Caki2 (cell line): Measurements from ENCODE around the gene NEK5. TPM values are rescaled to one million over a fixed set of nuclear protein-coding genes. Genes with fewer than 3 reads are reported as not detected.

Experiments used
- DNase-seq: peaks from one replicate; pipeline ENCODE4 v3.0.0-alpha.2; 2015; ENCODE audit warnings: low read depth
- in situ Hi-C: cut with HindIII; loops from 2 replicates; pipeline ENCODE4 v1.10.0; 2016; ENCODE audit warnings: low sequenced_read_pairs, low pct_unique_long_range_greater_than_20kb, mixed read lengths
- total RNA-seq: library from RNA; depleted of rRNA; stranded (reverse); fragments of >200 nt; shearing (Covaris generic); gene quantifications from 2 replicates; pipeline ENCODE4 v1.2.3, GENCODE V29; 2014; ENCODE audit warnings: low replicate concordance

The NEK5 gene
- total RNA-seq, 1 experiment from 2014 or later: 0.07 TPM

GRCh38 chr13:52027832-52028231 lies 101.0 kb downstream of the NEK5 start:
- DNase-seq: no peak
- in situ Hi-C loops: no loop called here

- DNase-seq: no peak
- in situ Hi-C loops: no loop called here
Observed at GRCh38 chr13:52026246-52026626, 102.6 kb downstream of the NEK5 start.

GRCh38 chr13:52025475-52026245 lies 103.2 kb downstream of the NEK5 start:
- DNase-seq: no peak
- in situ Hi-C loops: no loop called here

GRCh38 chr13:52024481-52024880 lies 104.4 kb downstream of the NEK5 start, which contains the start of gene UTP14C:
Gene UTP14C (plus strand): TSS chr13:52024691. CDS start chr13:52028805, 4,114 bp downstream.
- DNase-seq: no peak
- in situ Hi-C loops: no loop called here

- DNase-seq: no peak
- in situ Hi-C loops: no loop called here
Observed at GRCh38 chr13:52022356-52022755, 106.5 kb downstream of the NEK5 start.

GRCh38 chr13:52020191-52020590 lies 108.7 kb downstream of the NEK5 start:
- no peak for DNase-seq
- in situ Hi-C loops: no loop called here

GRCh38 chr13:52016296-52016695 lies 112.6 kb downstream of the NEK5 start:
- in situ Hi-C loops: no loop called here
- DNase-seq: no peak

GRCh38 chr13:52012512-52012836 lies 116.4 kb downstream of the NEK5 start:
- in situ Hi-C loops: no loop called here

GRCh38 chr13:52011632-52012511 lies 117.0 kb downstream of the NEK5 start, which contains the start of gene ALG11:
Gene ALG11 (plus strand): TSS chr13:52012398. CDS start chr13:52012419, 21 bp downstream.
- DNase-seq: peak; percentile 94
- in situ Hi-C loops: no loop called here

More at GRCh38 chr13:52012512-52012836, 116.4 kb downstream of the NEK5 start:
- DNase-seq: no peak

GRCh38 chr13:52010890-52011631 lies 117.8 kb downstream of the NEK5 start, which contains the start of gene ATP7B:
Gene ATP7B (minus strand): TSS chr13:52011450. CDS start chr13:52011337, 113 bp downstream.
- in situ Hi-C loops: no loop called here

GRCh38 chr13:52009946-52010345 lies 118.9 kb downstream of the NEK5 start:
- in situ Hi-C loops: no loop called here
- DNase-seq: no peak

More at GRCh38 chr13:52010890-52011631, 117.8 kb downstream of the NEK5 start, which contains the start of gene ATP7B:
- no peak for DNase-seq

- no peak for DNase-seq
- in situ Hi-C loops: no loop called here
Observed at GRCh38 chr13:52006523-52007245, 122.2 kb downstream of the NEK5 start.

- in situ Hi-C loops: no loop called here
- no peak for DNase-seq
Observed at GRCh38 chr13:52005841-52006522, 122.9 kb downstream of the NEK5 start.

GRCh38 chr13:52004511-52005170 lies 124.2 kb downstream of the NEK5 start:
- in situ Hi-C loops: no loop called here
- DNase-seq: peak; percentile 8

GRCh38 chr13:52003541-52003940 lies 125.3 kb downstream of the NEK5 start:
- in situ Hi-C loops: no loop called here
- no peak for DNase-seq

GRCh38 chr13:52002361-52002760 lies 126.5 kb downstream of the NEK5 start:
- in situ Hi-C loops: no loop called here
- DNase-seq: no peak
